SK-N-SH treated with all-trans-retinoic acid at 6 μM for 48 hours (cell line): ENCODE results near the gene SLC4A3.

Experiments
- ATAC-seq: fragments of 200-7000 bp; cut with Tn5 transposase; 3 replicates; pipeline ENCODE4 v1.9.1; 2020; ENCODE audit warnings: mild to moderate bottlenecking, moderate library complexity
- ARNTL ChIP-seq: fragments of 450-650 bp; formaldehyde crosslinking; IDR thresholded peaks from 2 replicates; pipeline ENCODE4 v1.5.0; 2020; ENCODE audit warnings: low read depth, mild to moderate bottlenecking, moderate library complexity, borderline replicate concordance
- BACH2 ChIP-seq: fragments of 250-450 bp; sonication (Bioruptor Pico); IDR thresholded peaks from 2 replicates; pipeline ENCODE4 v1.9.0; 2021; ENCODE audit warnings: mild to moderate bottlenecking, borderline replicate concordance
- CREB5 ChIP-seq: fragments of 250-450 bp; sonication (Bioruptor Pico); IDR thresholded peaks from 2 replicates; pipeline ENCODE4 v1.5.1; 2020; ENCODE audit warnings: low read depth, mild to moderate bottlenecking, moderate library complexity
- ESRRG ChIP-seq: fragments of 250-450 bp; sonication (Bioruptor Pico); IDR thresholded peaks from 2 replicates; pipeline ENCODE4 v1.6.1; 2021; ENCODE audit warnings: mild to moderate bottlenecking
- GLIS3 ChIP-seq: fragments of 250-450 bp; sonication (Bioruptor Pico); IDR thresholded peaks from 2 replicates; pipeline ENCODE4 v1.5.0; 2020; ENCODE audit warnings: mild to moderate bottlenecking, moderate library complexity
- ISL1 ChIP-seq: fragments of 250-450 bp; sonication (Bioruptor Pico); IDR thresholded peaks from 2 replicates; pipeline ENCODE4 v2.1.2; 2022; ENCODE audit warnings: mild to moderate bottlenecking, moderate library complexity
- OSR1 ChIP-seq: fragments of 250-450 bp; sonication (Bioruptor Pico); IDR thresholded peaks from 2 replicates; pipeline ENCODE4 v1.8.0; 2022; ENCODE audit warnings: moderate library complexity, mild to moderate bottlenecking, inconsistent platforms
- PATZ1 ChIP-seq: fragments of 250-450 bp; sonication (Bioruptor Pico); IDR thresholded peaks from 2 replicates; pipeline ENCODE4 v1.8.0; 2020; ENCODE audit warnings: mild to moderate bottlenecking, moderate library complexity, borderline replicate concordance
- PPARA ChIP-seq: fragments of 250-450 bp; sonication (Bioruptor Pico); IDR thresholded peaks from 2 replicates; pipeline ENCODE4 v1.5.0; 2020; ENCODE audit warnings: mild to moderate bottlenecking, borderline replicate concordance
- RARB ChIP-seq: fragments of 250-450 bp; sonication (Bioruptor Pico); IDR thresholded peaks from 2 replicates; pipeline ENCODE4 v1.8.0; 2021; ENCODE audit warnings: mild to moderate bottlenecking, moderate library complexity
- SNAI2 ChIP-seq: fragments of 250-450 bp; sonication (Bioruptor Pico); IDR thresholded peaks from 2 replicates; pipeline ENCODE4 v1.5.0; 2020; ENCODE audit warnings: mild to moderate bottlenecking, moderate library complexity
- TCF4 ChIP-seq: fragments of 250-450 bp; sonication (Bioruptor Pico); IDR thresholded peaks from 2 replicates; pipeline ENCODE4 v1.8.0; 2021; ENCODE audit warnings: mild to moderate bottlenecking, moderate library complexity, borderline replicate concordance
- TOX ChIP-seq: fragments of 250-450 bp; sonication (Bioruptor Pico); IDR thresholded peaks from 2 replicates; pipeline ENCODE4 v1.8.0; 2021; ENCODE audit warnings: mild to moderate bottlenecking, moderate library complexity, borderline replicate concordance
- ZC3H10 ChIP-seq: fragments of 250-450 bp; sonication (Bioruptor Pico); IDR thresholded peaks from 2 replicates; pipeline ENCODE4 v1.5.1; 2021; ENCODE audit warnings: mild to moderate bottlenecking, moderate library complexity
- ZFP3 ChIP-seq: fragments of 250-450 bp; sonication (Bioruptor Pico); IDR thresholded peaks from 2 replicates; pipeline ENCODE4 v1.5.0; 2020; ENCODE audit warnings: mild to moderate bottlenecking, moderate library complexity
- ZNF565 ChIP-seq: fragments of 450-650 bp; formaldehyde crosslinking; conservative IDR thresholded peaks from 2 replicates; pipeline ENCODE4 v1.5.0; 2020; ENCODE audit warnings: low read depth, mild to moderate bottlenecking, moderate library complexity
- ZNF8 ChIP-seq: fragments of 450-650 bp; formaldehyde crosslinking; IDR thresholded peaks from 2 replicates; pipeline ENCODE4 v1.5.0; 2020; ENCODE audit warnings: mild to moderate bottlenecking, moderate library complexity
- TF ChIP-seq, protein P1 (sequence below): fragments of 250-450 bp; sonication (Bioruptor Pico); IDR thresholded peaks from 2 replicates; pipeline ENCODE4 v1.5.0; 2020; ENCODE audit warnings: mild to moderate bottlenecking, moderate library complexity
- TF ChIP-seq, protein P2 (sequence below): fragments of 250-450 bp; sonication (Bioruptor Pico); IDR thresholded peaks from 2 replicates; pipeline ENCODE4 v1.5.1; 2021; ENCODE audit warnings: mild to moderate bottlenecking, moderate library complexity

The SLC4A3 gene

GRCh38 chr2:219670386-219670785 lies 43.0 kb downstream of the SLC4A3 start (continued):
- TF ChIP-seq SNAI2 (no peak), ARNTL (CRISPR knock-in tag) (no peak), ZNF565 (CRISPR knock-in tag) (no peak)

GRCh38 chr2:219671279-219671678 lies 43.8 kb downstream of the SLC4A3 start:
- TF ChIP-seq ZC3H10 (no peak), ISL1 (CRISPR knock-in tag) (no peak), PATZ1 (no peak), ZNF565 (CRISPR knock-in tag) (no peak)
- TF ChIP-seq, protein P1, sequence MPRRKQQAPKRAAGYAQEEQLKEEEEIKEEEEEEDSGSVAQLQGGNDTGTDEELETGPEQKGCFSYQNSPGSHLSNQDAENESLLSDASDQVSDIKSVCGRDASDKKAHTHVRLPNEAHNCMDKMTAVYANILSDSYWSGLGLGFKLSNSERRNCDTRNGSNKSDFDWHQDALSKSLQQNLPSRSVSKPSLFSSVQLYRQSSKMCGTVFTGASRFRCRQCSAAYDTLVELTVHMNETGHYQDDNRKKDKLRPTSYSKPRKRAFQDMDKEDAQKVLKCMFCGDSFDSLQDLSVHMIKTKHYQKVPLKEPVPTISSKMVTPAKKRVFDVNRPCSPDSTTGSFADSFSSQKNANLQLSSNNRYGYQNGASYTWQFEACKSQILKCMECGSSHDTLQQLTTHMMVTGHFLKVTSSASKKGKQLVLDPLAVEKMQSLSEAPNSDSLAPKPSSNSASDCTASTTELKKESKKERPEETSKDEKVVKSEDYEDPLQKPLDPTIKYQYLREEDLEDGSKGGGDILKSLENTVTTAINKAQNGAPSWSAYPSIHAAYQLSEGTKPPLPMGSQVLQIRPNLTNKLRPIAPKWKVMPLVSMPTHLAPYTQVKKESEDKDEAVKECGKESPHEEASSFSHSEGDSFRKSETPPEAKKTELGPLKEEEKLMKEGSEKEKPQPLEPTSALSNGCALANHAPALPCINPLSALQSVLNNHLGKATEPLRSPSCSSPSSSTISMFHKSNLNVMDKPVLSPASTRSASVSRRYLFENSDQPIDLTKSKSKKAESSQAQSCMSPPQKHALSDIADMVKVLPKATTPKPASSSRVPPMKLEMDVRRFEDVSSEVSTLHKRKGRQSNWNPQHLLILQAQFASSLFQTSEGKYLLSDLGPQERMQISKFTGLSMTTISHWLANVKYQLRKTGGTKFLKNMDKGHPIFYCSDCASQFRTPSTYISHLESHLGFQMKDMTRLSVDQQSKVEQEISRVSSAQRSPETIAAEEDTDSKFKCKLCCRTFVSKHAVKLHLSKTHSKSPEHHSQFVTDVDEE (CRISPR knock-in tag), result no peak
- no peak for ATAC-seq

DNA sequence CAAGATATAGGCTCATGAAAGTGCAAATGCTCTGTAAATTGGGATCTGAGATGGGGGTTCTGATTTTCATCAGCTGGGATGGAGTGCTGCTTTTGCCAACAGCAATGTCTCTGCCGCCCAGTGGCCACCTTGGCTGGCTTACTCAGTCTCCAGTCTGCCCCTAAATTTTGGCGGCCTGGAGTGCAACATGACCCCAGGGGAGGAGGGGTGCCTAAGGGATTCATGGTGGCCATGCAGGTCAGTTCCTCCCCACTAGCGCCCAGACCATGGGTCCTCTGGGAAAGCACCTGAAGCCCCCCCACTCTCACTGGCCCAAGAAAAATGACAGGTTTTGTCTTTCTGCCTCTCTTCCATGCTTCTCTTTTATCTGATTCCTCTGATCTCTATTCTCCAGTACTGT lies 45.0 kb downstream of the SLC4A3 start:
- ATAC-seq, result no peak

More for the DNA sequence above, 45.0 kb downstream of the SLC4A3 start:
- TF ChIP-seq ISL1 (CRISPR knock-in tag) (no peak), BACH2 (CRISPR knock-in tag) (no peak), TCF4 (CRISPR knock-in tag) (no peak), SNAI2 (no peak), CREB5 (CRISPR knock-in tag) (no peak), ZFP3 (CRISPR knock-in tag) (no peak), GLIS3 (no peak), ZNF8 (CRISPR knock-in tag) (no peak), OSR1 (CRISPR knock-in tag) (no peak), TOX (CRISPR knock-in tag) (no peak), ZC3H10 (no peak), ESRRG (CRISPR knock-in tag) (no peak), RARB (no peak), PPARA (CRISPR knock-in tag) (no peak), ARNTL (CRISPR knock-in tag) (no peak)
- TF ChIP-seq, protein P2, sequence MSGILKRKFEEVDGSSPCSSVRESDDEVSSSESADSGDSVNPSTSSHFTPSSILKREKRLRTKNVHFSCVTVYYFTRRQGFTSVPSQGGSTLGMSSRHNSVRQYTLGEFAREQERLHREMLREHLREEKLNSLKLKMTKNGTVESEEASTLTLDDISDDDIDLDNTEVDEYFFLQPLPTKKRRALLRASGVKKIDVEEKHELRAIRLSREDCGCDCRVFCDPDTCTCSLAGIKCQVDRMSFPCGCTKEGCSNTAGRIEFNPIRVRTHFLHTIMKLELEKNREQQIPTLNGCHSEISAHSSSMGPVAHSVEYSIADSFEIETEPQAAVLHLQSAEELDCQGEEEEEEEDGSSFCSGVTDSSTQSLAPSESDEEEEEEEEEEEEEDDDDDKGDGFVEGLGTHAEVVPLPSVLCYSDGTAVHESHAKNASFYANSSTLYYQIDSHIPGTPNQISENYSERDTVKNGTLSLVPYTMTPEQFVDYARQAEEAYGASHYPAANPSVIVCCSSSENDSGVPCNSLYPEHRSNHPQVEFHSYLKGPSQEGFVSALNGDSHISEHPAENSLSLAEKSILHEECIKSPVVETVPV (CRISPR knock-in tag), result no peak
- TF ChIP-seq, protein P1 (CRISPR knock-in tag), result no peak
- TF ChIP-seq, all 23 proteins: peak for 0
